ENCODE data around the gene CNTNAP2. TPM values are rescaled to one million over a fixed set of nuclear protein-coding genes. Genes with fewer than 3 reads are reported as not detected.

The CNTNAP2 gene
- polyA plus RNA-seq, 2 donors: 0.41 to 0.48 TPM

- H3K27me3 ChIP-seq (ENCODE audit: control insufficient read depth in 1 of 2, insufficient read depth in 2 of 2, low read length in 2 of 2): no peaks in the 10 kb centered on the region
- H3K9me3 ChIP-seq (ENCODE audit: control insufficient read depth in 2 of 2, insufficient read depth in 1 of 2, low read depth in 1 of 2, low read length in 1 of 2): no peaks in the 10 kb centered on the region
- 78 to 82% methylated on average over 2 of the region's 2 CpGs for WGBS, 2 donors
- H3K27ac ChIP-seq (ENCODE audit: low read depth in 2 of 2, low read length in 1 of 2): no peak overlapping the region
- H3K4me1 ChIP-seq (ENCODE audit: control insufficient read depth in 2 of 2, insufficient read depth in 2 of 2, low read length in 1 of 2): no peaks in the 10 kb centered on the region
- no peak overlapping the region for H3K4me3 ChIP-seq (ENCODE audit: low read depth in 1 of 2, low read length in 2 of 2)
- no peaks in the 10 kb centered on the region for H3K36me3 ChIP-seq (ENCODE audit: control insufficient read depth in 2 of 2, insufficient read depth in 2 of 2, low read length in 1 of 2)
Observed at GRCh38 chr7:146378196-146378595, 261.6 kb downstream of the CNTNAP2 start.

- 90 to 91% methylated on average over 1 of the region's 1 CpG for WGBS, 2 donors
Observed at GRCh38 chr7:146387140-146387539, 270.5 kb downstream of the CNTNAP2 start.

GRCh38 chr7:146388928-146389327 lies 272.3 kb downstream of the CNTNAP2 start:
- no peaks in the 10 kb centered on the region for H3K4me1 ChIP-seq (ENCODE audit: control insufficient read depth in 2 of 2, insufficient read depth in 2 of 2, low read length in 1 of 2)
- no peak overlapping the region for H3K4me3 ChIP-seq (ENCODE audit: low read depth in 1 of 2, low read length in 2 of 2)
- no peaks in the 10 kb centered on the region for H3K36me3 ChIP-seq (ENCODE audit: control insufficient read depth in 2 of 2, insufficient read depth in 2 of 2, low read length in 1 of 2)
- no peaks in the 10 kb centered on the region for H3K27me3 ChIP-seq (ENCODE audit: control insufficient read depth in 1 of 2, insufficient read depth in 2 of 2, low read length in 2 of 2)
- no peaks in the 10 kb centered on the region for H3K9me3 ChIP-seq (ENCODE audit: control insufficient read depth in 2 of 2, insufficient read depth in 1 of 2, low read depth in 1 of 2, low read length in 1 of 2)
- 80 to 82% methylated on average over 2 of the region's 2 CpGs for WGBS, 2 donors
- H3K27ac ChIP-seq (ENCODE audit: low read depth in 2 of 2, low read length in 1 of 2): no peak overlapping the region

More at GRCh38 chr7:146387140-146387539, 270.5 kb downstream of the CNTNAP2 start:
- H3K36me3 ChIP-seq (ENCODE audit: control insufficient read depth in 2 of 2, insufficient read depth in 2 of 2, low read length in 1 of 2): no peaks in the 10 kb centered on the region
- no peak overlapping the region for H3K27ac ChIP-seq (ENCODE audit: low read depth in 2 of 2, low read length in 1 of 2)
- no peaks in the 10 kb centered on the region for H3K9me3 ChIP-seq (ENCODE audit: control insufficient read depth in 2 of 2, insufficient read depth in 1 of 2, low read depth in 1 of 2, low read length in 1 of 2)
- H3K4me3 ChIP-seq (ENCODE audit: low read depth in 1 of 2, low read length in 2 of 2): no peak overlapping the region
- no peaks in the 10 kb centered on the region for H3K27me3 ChIP-seq (ENCODE audit: control insufficient read depth in 1 of 2, insufficient read depth in 2 of 2, low read length in 2 of 2)
- H3K4me1 ChIP-seq (ENCODE audit: control insufficient read depth in 2 of 2, insufficient read depth in 2 of 2, low read length in 1 of 2): no peaks in the 10 kb centered on the region

GRCh38 chr7:146393346-146393745 lies 276.7 kb downstream of the CNTNAP2 start:
- Histone ChIP-seq H3K4me1 (ENCODE audit: control insufficient read depth in 2 of 2, insufficient read depth in 2 of 2, low read length in 1 of 2) (no peaks in the 10 kb centered on the region), H3K27me3 (ENCODE audit: control insufficient read depth in 1 of 2, insufficient read depth in 2 of 2, low read length in 2 of 2) (no peaks in the 10 kb centered on the region), H3K9me3 (ENCODE audit: control insufficient read depth in 2 of 2, insufficient read depth in 1 of 2, low read depth in 1 of 2, low read length in 1 of 2) (no peaks in the 10 kb centered on the region), H3K4me3 (ENCODE audit: low read depth in 1 of 2, low read length in 2 of 2) (no peak overlapping the region), H3K36me3 (ENCODE audit: control insufficient read depth in 2 of 2, insufficient read depth in 2 of 2, low read length in 1 of 2) (no peaks in the 10 kb centered on the region), H3K27ac (ENCODE audit: low read depth in 2 of 2, low read length in 1 of 2) (no peak overlapping the region)
- WGBS, 2 donors: 75 to 80% methylated on average over 2 of the region's 2 CpGs

- H3K4me1 ChIP-seq (ENCODE audit: control insufficient read depth in 2 of 2, insufficient read depth in 2 of 2, low read length in 1 of 2): no peaks in the 10 kb centered on the region
- H3K4me3 ChIP-seq (ENCODE audit: low read depth in 1 of 2, low read length in 2 of 2): no peak overlapping the region
- H3K27ac ChIP-seq (ENCODE audit: low read depth in 2 of 2, low read length in 1 of 2): no peak overlapping the region
- H3K27me3 ChIP-seq (ENCODE audit: control insufficient read depth in 1 of 2, insufficient read depth in 2 of 2, low read length in 2 of 2): no peaks in the 10 kb centered on the region
- 0 to 94% methylated on average over 1 of the region's 1 CpG for WGBS, 2 donors
- H3K36me3 ChIP-seq (ENCODE audit: control insufficient read depth in 2 of 2, insufficient read depth in 2 of 2, low read length in 1 of 2): no peaks in the 10 kb centered on the region
- H3K9me3 ChIP-seq (ENCODE audit: control insufficient read depth in 2 of 2, insufficient read depth in 1 of 2, low read depth in 1 of 2, low read length in 1 of 2): no peaks in the 10 kb centered on the region
Observed at GRCh38 chr7:146397141-146397540, 280.5 kb downstream of the CNTNAP2 start.

- WGBS, 2 donors: 83 to 87% methylated on average over 3 of the region's 3 CpGs
- Histone ChIP-seq H3K4me3 (ENCODE audit: low read depth in 1 of 2, low read length in 2 of 2) (no peak overlapping the region), H3K4me1 (ENCODE audit: control insufficient read depth in 2 of 2, insufficient read depth in 2 of 2, low read length in 1 of 2) (no peaks in the 10 kb centered on the region)
Observed at GRCh38 chr7:146401939-146402338, 285.3 kb downstream of the CNTNAP2 start.

GRCh38 chr7:146405737-146406136 lies 289.1 kb downstream of the CNTNAP2 start:
- 45 to 55% methylated on average over 1 of the region's 1 CpG for WGBS, 2 donors
- Histone ChIP-seq H3K27me3 (ENCODE audit: control insufficient read depth in 1 of 2, insufficient read depth in 2 of 2, low read length in 2 of 2) (no peaks in the 10 kb centered on the region), H3K27ac (ENCODE audit: low read depth in 2 of 2, low read length in 1 of 2) (no peak overlapping the region), H3K36me3 (ENCODE audit: control insufficient read depth in 2 of 2, insufficient read depth in 2 of 2, low read length in 1 of 2) (no peaks in the 10 kb centered on the region), H3K4me1 (ENCODE audit: control insufficient read depth in 2 of 2, insufficient read depth in 2 of 2, low read length in 1 of 2) (no peaks in the 10 kb centered on the region), H3K9me3 (ENCODE audit: control insufficient read depth in 2 of 2, insufficient read depth in 1 of 2, low read depth in 1 of 2, low read length in 1 of 2) (peaks cover 0 to 2% of the 10 kb centered on the region in 2 donors), H3K4me3 (ENCODE audit: low read depth in 1 of 2, low read length in 2 of 2) (no peak overlapping the region)

More at GRCh38 chr7:146401939-146402338, 285.3 kb downstream of the CNTNAP2 start:
- Histone ChIP-seq H3K27ac (ENCODE audit: low read depth in 2 of 2, low read length in 1 of 2) (no peak overlapping the region), H3K36me3 (ENCODE audit: control insufficient read depth in 2 of 2, insufficient read depth in 2 of 2, low read length in 1 of 2) (no peaks in the 10 kb centered on the region), H3K27me3 (ENCODE audit: control insufficient read depth in 1 of 2, insufficient read depth in 2 of 2, low read length in 2 of 2) (no peaks in the 10 kb centered on the region), H3K9me3 (ENCODE audit: control insufficient read depth in 2 of 2, insufficient read depth in 1 of 2, low read depth in 1 of 2, low read length in 1 of 2) (peaks cover 0 to 2% of the 10 kb centered on the region in 2 donors)

- Histone ChIP-seq H3K4me1 (ENCODE audit: control insufficient read depth in 2 of 2, insufficient read depth in 2 of 2, low read length in 1 of 2) (no peaks in the 10 kb centered on the region), H3K27me3 (ENCODE audit: control insufficient read depth in 1 of 2, insufficient read depth in 2 of 2, low read length in 2 of 2) (no peaks in the 10 kb centered on the region), H3K9me3 (ENCODE audit: control insufficient read depth in 2 of 2, insufficient read depth in 1 of 2, low read depth in 1 of 2, low read length in 1 of 2) (peaks cover 0 to 2% of the 10 kb centered on the region in 2 donors), H3K27ac (ENCODE audit: low read depth in 2 of 2, low read length in 1 of 2) (no peak overlapping the region), H3K4me3 (ENCODE audit: low read depth in 1 of 2, low read length in 2 of 2) (no peak overlapping the region), H3K36me3 (ENCODE audit: control insufficient read depth in 2 of 2, insufficient read depth in 2 of 2, low read length in 1 of 2) (no peaks in the 10 kb centered on the region)
- WGBS, 2 donors: 52 to 57% methylated on average over 7 of the region's 7 CpGs
Observed at GRCh38 chr7:146411975-146412374, 295.4 kb downstream of the CNTNAP2 start.

- no peaks in the 10 kb centered on the region for H3K36me3 ChIP-seq (ENCODE audit: control insufficient read depth in 2 of 2, insufficient read depth in 2 of 2, low read length in 1 of 2)
- WGBS, 2 donors: 80 to 83% methylated on average over 3 of the region's 3 CpGs
Observed at GRCh38 chr7:146412781-146413180, 296.2 kb downstream of the CNTNAP2 start.

GRCh38 chr7:146414373-146414772 lies 297.8 kb downstream of the CNTNAP2 start:
- H3K4me3 ChIP-seq (ENCODE audit: low read depth in 1 of 2, low read length in 2 of 2): no peak overlapping the region
- WGBS, 2 donors: 41 to 44% methylated on average over 2 of the region's 2 CpGs
- H3K9me3 ChIP-seq (ENCODE audit: control insufficient read depth in 2 of 2, insufficient read depth in 1 of 2, low read depth in 1 of 2, low read length in 1 of 2): peaks cover 0 to 2% of the 10 kb centered on the region in 2 donors
- no peaks in the 10 kb centered on the region for H3K4me1 ChIP-seq (ENCODE audit: control insufficient read depth in 2 of 2, insufficient read depth in 2 of 2, low read length in 1 of 2)
- H3K27me3 ChIP-seq (ENCODE audit: control insufficient read depth in 1 of 2, insufficient read depth in 2 of 2, low read length in 2 of 2): no peaks in the 10 kb centered on the region
- no peaks in the 10 kb centered on the region for H3K36me3 ChIP-seq (ENCODE audit: control insufficient read depth in 2 of 2, insufficient read depth in 2 of 2, low read length in 1 of 2)
- no peak overlapping the region for H3K27ac ChIP-seq (ENCODE audit: low read depth in 2 of 2, low read length in 1 of 2)

More at GRCh38 chr7:146412781-146413180, 296.2 kb downstream of the CNTNAP2 start:
- no peak overlapping the region for H3K4me3 ChIP-seq (ENCODE audit: low read depth in 1 of 2, low read length in 2 of 2)
- no peak overlapping the region for H3K27ac ChIP-seq (ENCODE audit: low read depth in 2 of 2, low read length in 1 of 2)
- H3K4me1 ChIP-seq (ENCODE audit: control insufficient read depth in 2 of 2, insufficient read depth in 2 of 2, low read length in 1 of 2): no peaks in the 10 kb centered on the region
- peaks cover 0 to 2% of the 10 kb centered on the region in 2 donors for H3K9me3 ChIP-seq (ENCODE audit: control insufficient read depth in 2 of 2, insufficient read depth in 1 of 2, low read depth in 1 of 2, low read length in 1 of 2)
- H3K27me3 ChIP-seq (ENCODE audit: control insufficient read depth in 1 of 2, insufficient read depth in 2 of 2, low read length in 2 of 2): no peaks in the 10 kb centered on the region
